Liver (tissue), 9 donors: ENCODE data around the gene ALG10B. TPM values are rescaled to one million over a fixed set of nuclear protein-coding genes. Genes with fewer than 3 reads are reported as not detected.
"Not testable (repeated sequence)": the region's sequence is repeated elsewhere in the genome, so short reads cannot be mapped to it uniquely, and the experiment has no call there.

Experiments
- DNase-seq: peaks from one replicate; pipeline ENCODE4 v3.0.0-alpha.2; 2017; ENCODE audit warnings: low spot score
- H3K27ac ChIP-seq, 2 donors: one replicate each; pipeline ENCODE4 v1.7.0; 2013; ENCODE audit warnings: inconsistent platforms in 2 of 2, low read length in 2 of 2, control low read depth in 1 of 2, low read depth in 1 of 2, mild to moderate bottlenecking in 1 of 2
- H3K27me3 ChIP-seq, 4 donors: one replicate each; pipeline versions ENCODE4 v1.6.1 to v1.7.0; 2013; ENCODE audit warnings: low read length in 3 of 4, inconsistent platforms in 1 of 4, mild to moderate bottlenecking in 1 of 4, moderate library complexity in 1 of 4; ENCODE audit not compliant: control insufficient read depth in 4 of 4, insufficient read depth in 4 of 4
- H3K36me3 ChIP-seq, 4 donors: one replicate each; pipeline versions ENCODE4 v1.6.1 to v1.7.0; 2013; ENCODE audit warnings: low read length in 3 of 4, mild to moderate bottlenecking in 3 of 4, low read depth in 1 of 4, moderate library complexity in 1 of 4; ENCODE audit not compliant: control insufficient read depth in 4 of 4, insufficient read depth in 3 of 4
- H3K4me1 ChIP-seq, 4 donors: one replicate each; pipeline versions ENCODE4 v1.6.1 to v1.7.0; 2013; ENCODE audit warnings: low read length in 3 of 4, mild to moderate bottlenecking in 3 of 4, moderate library complexity in 1 of 4; ENCODE audit not compliant: control insufficient read depth in 4 of 4, insufficient read depth in 4 of 4
- H3K4me3 ChIP-seq, 3 donors: one replicate each; pipeline versions ENCODE4 v1.6.1 to v1.7.0; 2013; ENCODE audit warnings: low read length in 3 of 3, control low read depth in 1 of 3, low read depth in 1 of 3, mild to moderate bottlenecking in 1 of 3
- H3K9ac ChIP-seq, 2 donors: one replicate each; pipeline ENCODE4 v1.7.0; 2013; ENCODE audit warnings: low read length in 2 of 2, mild to moderate bottlenecking in 2 of 2, moderate library complexity in 2 of 2, control low read depth in 1 of 2, low read depth in 1 of 2
- H3K9me3 ChIP-seq, 4 donors: one replicate each; pipeline versions ENCODE4 v1.6.1 to v1.7.0; 2013; ENCODE audit warnings: low read length in 3 of 4; ENCODE audit not compliant: control insufficient read depth in 4 of 4
- EGR1 ChIP-seq, 2 donors: IDR thresholded peaks; 2 replicates each; pipeline ENCODE4 v1.6.1; 2016 to 2018; ENCODE audit warnings: antibody characterized with exemption in 2 of 2, low read depth in 2 of 2
- FOXA1 ChIP-seq: IDR thresholded peaks from 2 replicates; pipeline ENCODE4 v1.6.1; 2016; ENCODE audit warnings: antibody characterized with exemption
- FOXA2 ChIP-seq: IDR thresholded peaks from 2 replicates; pipeline ENCODE4 v1.6.1; 2016; ENCODE audit warnings: antibody characterized with exemption
- GABPA ChIP-seq, 2 donors: IDR thresholded peaks in 1 of 2; conservative IDR thresholded peaks in 1 of 2; 2 replicates each; pipeline ENCODE4 v1.6.1; 2016; ENCODE audit warnings: antibody characterized with exemption in 2 of 2, mild to moderate bottlenecking in 1 of 2, moderate library complexity in 1 of 2
- HNF4A ChIP-seq, 2 donors: conservative IDR thresholded peaks; 2 replicates each; pipeline ENCODE4 v1.6.1; 2016; ENCODE audit warnings: antibody characterized with exemption in 2 of 2, mild to moderate bottlenecking in 2 of 2
- HNF4G ChIP-seq: IDR thresholded peaks from 2 replicates; pipeline ENCODE4 v1.6.1; 2016; ENCODE audit warnings: antibody characterized with exemption
- JUND ChIP-seq, 2 donors: IDR thresholded peaks; 2 replicates each; pipeline ENCODE4 v1.6.1; 2016; ENCODE audit warnings: antibody characterized with exemption in 2 of 2
- NR2F2 ChIP-seq: IDR thresholded peaks from 2 replicates; pipeline ENCODE4 v1.6.1; 2016; ENCODE audit warnings: antibody characterized with exemption
- RAD21 ChIP-seq, 2 donors: IDR thresholded peaks; 2 replicates each; pipeline ENCODE4 v1.6.1; 2016; ENCODE audit warnings: antibody characterized with exemption in 2 of 2, mild to moderate bottlenecking in 2 of 2
- RXRA ChIP-seq, 2 donors: IDR thresholded peaks; 2 replicates each; pipeline ENCODE4 v1.6.1; 2017 to 2018; ENCODE audit warnings: antibody characterized with exemption in 2 of 2, mild to moderate bottlenecking in 1 of 2
- SP1 ChIP-seq: IDR thresholded peaks from 2 replicates; pipeline ENCODE4 v1.6.1; 2018; ENCODE audit warnings: antibody characterized with exemption, mild to moderate bottlenecking
- WGBS: extraction: QIAGEN DNeasy Blood & Tissue Kit; methylation state at CpG from one replicate; pipeline ENCODE4 v1.1.7; 2013; 5-methylcytosine and 5-hydroxymethylcytosine counted together
- polyA plus RNA-seq, 2 donors: library from polyadenylated mRNA; stranded (reverse) in 1 of 2; unstranded in 1 of 2; fragments of 200-250 nt in 1 of 2; fragments of >200 nt in 1 of 2; fragmentation: Nextera tagmentation in 1 of 2; extraction: Ambion mirVana in 1 of 2; gene quantifications; one replicate each; pipeline versions ENCODE4 v1.2.1 to v1.2.3, GENCODE V29; 2013 to 2015
- total RNA-seq, 2 donors: library from RNA; depleted of rRNA; stranded (reverse); fragments of >200 nt; gene quantifications; one replicate each; pipeline ENCODE4 v1.2.3, GENCODE V29; 2014
- TF ChIP-seq, protein P1 (sequence below): fragments of 150-350 bp; IDR thresholded peaks from 2 replicates; pipeline ENCODE4 v1.5.1; 2017; ENCODE audit warnings: improper control_type of control experiment, low read depth, low read length; ENCODE audit not compliant: missing input control
- TF ChIP-seq, protein P2 (sequence below): IDR thresholded peaks from 2 replicates; pipeline ENCODE4 v1.6.1; 2016; ENCODE audit warnings: antibody characterized with exemption
- TF ChIP-seq, protein P3 (sequence below): IDR thresholded peaks from 2 replicates; pipeline ENCODE4 v1.6.1; 2016; ENCODE audit warnings: antibody characterized with exemption, mild to moderate bottlenecking
- TF ChIP-seq, protein P4 (sequence below): IDR thresholded peaks from 2 replicates; pipeline ENCODE4 v1.6.1; 2016; ENCODE audit warnings: antibody characterized with exemption
- donor health status: healthy.
- donor health status: healthy.
- donor health status: healthy.
- donor health status: healthy.
- donor health status: healthy.

The ALG10B gene
- total and polyA plus RNA-seq, 4 donors, result 1.2 to 3.3 (median 2.5) TPM

DNA sequence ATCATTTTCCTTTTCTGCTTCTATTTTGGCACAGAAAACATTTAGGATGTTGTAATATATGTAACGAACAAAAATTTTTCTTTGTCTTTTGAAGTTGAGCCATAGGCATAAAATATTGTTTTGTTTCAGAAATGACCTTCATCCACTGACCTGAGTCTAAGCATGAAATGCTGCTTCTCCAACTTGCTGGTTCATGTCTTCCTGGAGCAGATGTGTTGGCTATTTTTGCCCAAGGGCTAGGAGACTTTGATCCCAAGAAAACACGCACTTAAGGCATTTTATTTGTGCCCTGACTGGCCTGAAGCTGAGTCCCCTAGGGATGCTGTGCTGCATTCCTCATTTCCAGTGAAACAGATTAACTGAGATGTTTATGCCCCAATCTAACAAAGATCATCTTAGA, 27.2 kb upstream of the ALG10B start (continued):
- TF ChIP-seq, protein P1, sequence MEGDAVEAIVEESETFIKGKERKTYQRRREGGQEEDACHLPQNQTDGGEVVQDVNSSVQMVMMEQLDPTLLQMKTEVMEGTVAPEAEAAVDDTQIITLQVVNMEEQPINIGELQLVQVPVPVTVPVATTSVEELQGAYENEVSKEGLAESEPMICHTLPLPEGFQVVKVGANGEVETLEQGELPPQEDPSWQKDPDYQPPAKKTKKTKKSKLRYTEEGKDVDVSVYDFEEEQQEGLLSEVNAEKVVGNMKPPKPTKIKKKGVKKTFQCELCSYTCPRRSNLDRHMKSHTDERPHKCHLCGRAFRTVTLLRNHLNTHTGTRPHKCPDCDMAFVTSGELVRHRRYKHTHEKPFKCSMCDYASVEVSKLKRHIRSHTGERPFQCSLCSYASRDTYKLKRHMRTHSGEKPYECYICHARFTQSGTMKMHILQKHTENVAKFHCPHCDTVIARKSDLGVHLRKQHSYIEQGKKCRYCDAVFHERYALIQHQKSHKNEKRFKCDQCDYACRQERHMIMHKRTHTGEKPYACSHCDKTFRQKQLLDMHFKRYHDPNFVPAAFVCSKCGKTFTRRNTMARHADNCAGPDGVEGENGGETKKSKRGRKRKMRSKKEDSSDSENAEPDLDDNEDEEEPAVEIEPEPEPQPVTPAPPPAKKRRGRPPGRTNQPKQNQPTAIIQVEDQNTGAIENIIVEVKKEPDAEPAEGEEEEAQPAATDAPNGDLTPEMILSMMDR, result no peak

DNA sequence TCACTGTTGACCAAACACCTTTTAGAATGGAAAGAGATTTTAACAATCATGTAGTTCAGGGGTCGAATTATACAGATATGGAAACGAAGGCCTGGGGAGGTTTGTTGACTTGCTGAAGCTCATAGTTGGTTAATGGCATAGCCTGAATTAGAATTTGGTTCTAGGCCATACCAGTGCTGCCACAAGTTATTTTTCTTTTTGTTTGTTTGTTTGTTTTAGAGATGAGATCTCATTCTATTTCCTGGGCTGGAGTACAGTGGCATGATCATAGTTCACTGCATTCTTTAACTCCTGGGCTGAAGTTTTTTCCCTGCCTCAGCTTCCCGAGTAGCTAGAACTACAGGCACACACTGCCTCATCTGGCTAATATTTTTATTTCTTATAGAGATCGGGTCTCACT, 25.4 kb upstream of the ALG10B start:
- Histone ChIP-seq H3K9me3 (no peaks in the 10 kb centered on the region), H3K4me3 (no peak overlapping the region), H3K9ac (no peak overlapping the region), H3K4me1 (no peaks in the 10 kb centered on the region), H3K27ac (no peak overlapping the region), H3K36me3 (no peaks in the 10 kb centered on the region), H3K27me3 (no peaks in the 10 kb centered on the region)
- no peak for DNase-seq
- 56% methylated on average over 4 of the region's 4 CpGs for WGBS
- TF ChIP-seq JUND (IDR thresholded peaks at IDR 0.05) (no peak), HNF4G (no peak), SP1 (no peak)

DNA sequence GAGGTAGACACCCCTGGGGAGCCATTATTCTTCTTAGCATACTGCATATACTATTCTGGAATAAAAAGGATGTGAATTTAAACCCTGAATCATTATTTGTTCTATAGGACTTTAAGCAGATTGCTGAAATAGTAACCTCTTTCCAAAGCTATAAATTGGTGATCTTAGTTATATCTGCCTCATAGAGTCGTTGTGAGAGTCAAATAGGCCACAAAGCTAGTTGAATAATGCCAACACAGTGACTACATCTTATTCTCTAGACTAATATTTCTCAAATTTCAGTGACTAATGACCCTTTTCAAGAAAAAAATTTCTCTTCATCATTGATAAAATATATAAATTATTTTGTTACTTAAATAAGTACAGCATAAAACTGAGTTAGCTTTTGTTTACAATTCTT, 13.6 kb upstream of the ALG10B start:
- not testable (repeated sequence) for DNase-seq, H3K36me3 ChIP-seq, H3K27me3 ChIP-seq, H3K9ac ChIP-seq, H3K9me3 ChIP-seq, H3K4me1 ChIP-seq, H3K4me3 ChIP-seq, H3K27ac ChIP-seq
- 13% methylated on average over 1 of the region's 1 CpG for WGBS

DNA sequence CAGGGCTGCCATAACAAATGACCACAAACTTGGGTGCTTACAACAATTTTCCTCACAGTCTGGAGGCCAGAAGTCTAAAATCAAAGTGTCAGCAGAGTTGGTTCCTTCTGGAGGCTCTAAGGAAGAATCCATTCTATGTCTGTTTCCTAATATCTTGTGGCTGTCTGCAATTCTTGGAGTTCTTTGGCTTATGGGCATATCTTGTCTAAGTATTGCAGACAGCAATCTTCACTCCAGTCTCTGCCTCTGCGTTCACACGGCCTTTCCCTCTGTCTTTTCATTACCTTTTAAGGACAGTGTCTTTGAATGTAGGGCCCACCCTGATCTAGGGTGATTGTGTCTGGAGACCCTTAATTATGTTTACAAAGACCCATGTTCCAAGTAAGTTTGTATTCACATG, 5.4 kb downstream of the ALG10B start:
- H3K4me1 ChIP-seq, H3K27me3 ChIP-seq, H3K9me3 ChIP-seq, DNase-seq, H3K36me3 ChIP-seq, H3K4me3 ChIP-seq, H3K27ac ChIP-seq, H3K9ac ChIP-seq: not testable (repeated sequence)
- WGBS, result 95% methylated on average over 2 of the region's 2 CpGs

DNA sequence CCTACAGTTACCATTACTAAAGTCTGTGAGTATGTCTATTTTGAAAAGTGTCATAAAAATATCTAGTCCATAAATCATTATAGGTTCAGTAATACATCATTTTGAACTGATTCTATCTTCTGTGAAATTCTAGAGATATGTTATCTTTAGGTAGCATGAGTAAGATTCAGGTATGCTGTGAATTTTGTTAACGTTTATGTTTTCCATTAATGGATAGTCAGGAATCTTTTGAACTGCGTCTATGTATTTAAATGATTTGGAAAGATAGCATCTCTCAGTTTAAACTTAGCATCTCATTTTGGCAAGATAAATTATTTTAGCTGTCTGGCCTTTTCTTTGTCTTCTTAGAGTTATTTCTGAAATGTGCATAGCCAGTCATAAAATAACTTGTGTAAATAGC, 8.3 kb downstream of the ALG10B start:
- no peaks in the 10 kb centered on the region for H3K36me3 ChIP-seq
- DNase-seq, result no peak
- no peak overlapping the region for H3K27ac ChIP-seq
- no peak overlapping the region for H3K4me3 ChIP-seq
- TF ChIP-seq RAD21 (IDR thresholded peaks at IDR 0.05) (no peak), GABPA (IDR thresholded peaks at IDR 0.05 in 1 of 2, conservative IDR thresholded peaks at IDR 0.05 in 1 of 2) (no peak), SP1 (no peak), FOXA1 (no peak), NR2F2 (no peak), HNF4A (conservative IDR thresholded peaks at IDR 0.05) (no peak), EGR1 (IDR thresholded peaks at IDR 0.05; ENCODE audit: low read depth in 2 of 2) (no peak), JUND (IDR thresholded peaks at IDR 0.05) (no peak), FOXA2 (no peak), RXRA (IDR thresholded peaks at IDR 0.05) (no peak)
- TF ChIP-seq, protein P2, sequence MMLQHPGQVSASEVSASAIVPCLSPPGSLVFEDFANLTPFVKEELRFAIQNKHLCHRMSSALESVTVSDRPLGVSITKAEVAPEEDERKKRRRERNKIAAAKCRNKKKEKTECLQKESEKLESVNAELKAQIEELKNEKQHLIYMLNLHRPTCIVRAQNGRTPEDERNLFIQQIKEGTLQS, result no peak
- TF ChIP-seq, protein P3, sequence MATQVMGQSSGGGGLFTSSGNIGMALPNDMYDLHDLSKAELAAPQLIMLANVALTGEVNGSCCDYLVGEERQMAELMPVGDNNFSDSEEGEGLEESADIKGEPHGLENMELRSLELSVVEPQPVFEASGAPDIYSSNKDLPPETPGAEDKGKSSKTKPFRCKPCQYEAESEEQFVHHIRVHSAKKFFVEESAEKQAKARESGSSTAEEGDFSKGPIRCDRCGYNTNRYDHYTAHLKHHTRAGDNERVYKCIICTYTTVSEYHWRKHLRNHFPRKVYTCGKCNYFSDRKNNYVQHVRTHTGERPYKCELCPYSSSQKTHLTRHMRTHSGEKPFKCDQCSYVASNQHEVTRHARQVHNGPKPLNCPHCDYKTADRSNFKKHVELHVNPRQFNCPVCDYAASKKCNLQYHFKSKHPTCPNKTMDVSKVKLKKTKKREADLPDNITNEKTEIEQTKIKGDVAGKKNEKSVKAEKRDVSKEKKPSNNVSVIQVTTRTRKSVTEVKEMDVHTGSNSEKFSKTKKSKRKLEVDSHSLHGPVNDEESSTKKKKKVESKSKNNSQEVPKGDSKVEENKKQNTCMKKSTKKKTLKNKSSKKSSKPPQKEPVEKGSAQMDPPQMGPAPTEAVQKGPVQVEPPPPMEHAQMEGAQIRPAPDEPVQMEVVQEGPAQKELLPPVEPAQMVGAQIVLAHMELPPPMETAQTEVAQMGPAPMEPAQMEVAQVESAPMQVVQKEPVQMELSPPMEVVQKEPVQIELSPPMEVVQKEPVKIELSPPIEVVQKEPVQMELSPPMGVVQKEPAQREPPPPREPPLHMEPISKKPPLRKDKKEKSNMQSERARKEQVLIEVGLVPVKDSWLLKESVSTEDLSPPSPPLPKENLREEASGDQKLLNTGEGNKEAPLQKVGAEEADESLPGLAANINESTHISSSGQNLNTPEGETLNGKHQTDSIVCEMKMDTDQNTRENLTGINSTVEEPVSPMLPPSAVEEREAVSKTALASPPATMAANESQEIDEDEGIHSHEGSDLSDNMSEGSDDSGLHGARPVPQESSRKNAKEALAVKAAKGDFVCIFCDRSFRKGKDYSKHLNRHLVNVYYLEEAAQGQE, result no peak
- TF ChIP-seq, protein P4, sequence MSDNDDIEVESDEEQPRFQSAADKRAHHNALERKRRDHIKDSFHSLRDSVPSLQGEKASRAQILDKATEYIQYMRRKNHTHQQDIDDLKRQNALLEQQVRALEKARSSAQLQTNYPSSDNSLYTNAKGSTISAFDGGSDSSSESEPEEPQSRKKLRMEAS, result no peak
- H3K27me3 ChIP-seq, result no peaks in the 10 kb centered on the region
- H3K9ac ChIP-seq, result no peak overlapping the region
- H3K4me1 ChIP-seq, result no peaks in the 10 kb centered on the region
- no peaks in the 10 kb centered on the region for H3K9me3 ChIP-seq
- 89% methylated on average over 2 of the region's 2 CpGs for WGBS
